GM12878 (cell line): ENCODE measurements around the gene DNAJB4. TPM values are rescaled to one million over a fixed set of nuclear protein-coding genes. Genes with fewer than 3 reads are reported as not detected.

ENCODE experiments used
- CBX3 ChIP-seq: fragments of 200-600 bp; sonication (generic); IDR thresholded peaks from 2 replicates; pipeline ENCODE4 v1.6.1; 2016; ENCODE audit warnings: low read depth, borderline replicate concordance
- CEBPZ ChIP-seq: fragments of 150-350 bp; IDR thresholded peaks from 2 replicates; pipeline ENCODE4 v1.6.1; 2016; ENCODE audit warnings: low read depth, low read length
- FOS ChIP-seq: IDR thresholded peaks from 3 replicates; pipeline ENCODE4 v1.6.1; 2011; ENCODE audit warnings: borderline replicate concordance; ENCODE audit not compliant: insufficient read length; ENCODE audit errors: extremely low read depth
- MEF2A ChIP-seq: IDR thresholded peaks from 2 replicates; pipeline ENCODE4 v1.6.1; 2011; ENCODE audit warnings: low read depth, mild to moderate bottlenecking, low read length, moderate library complexity; ENCODE audit not compliant: insufficient read depth
- MXI1 ChIP-seq: fragments of 150-350 bp; IDR thresholded peaks from 2 replicates; pipeline ENCODE4 v1.6.1; 2011; ENCODE audit warnings: low read depth, mild to moderate bottlenecking, inconsistent platforms, low read length, improper control_type of control experiment
- PAX8 ChIP-seq: fragments of 450-650 bp; IDR thresholded peaks from 2 replicates; pipeline ENCODE4 v1.6.1; 2017; ENCODE audit warnings: mild to moderate bottlenecking, moderate library complexity
- POLR2A ChIP-seq: IDR thresholded peaks from 2 replicates; pipeline ENCODE4 v1.6.1; 2011; ENCODE audit warnings: low read depth, mild to moderate bottlenecking, low read length
- SMARCA5 ChIP-seq: fragments of 450-650 bp; IDR thresholded peaks from 2 replicates; pipeline ENCODE4 v1.6.1; 2017; ENCODE audit warnings: mild to moderate bottlenecking
- SP1 ChIP-seq: IDR thresholded peaks from one replicate; pipeline ENCODE4 v1.6.1; 2011; ENCODE audit warnings: low read depth, low read length
- SPI1 ChIP-seq: IDR thresholded peaks from 2 replicates; pipeline ENCODE4 v1.6.1; 2011; ENCODE audit warnings: low read depth, mild to moderate bottlenecking, low read length, moderate library complexity, borderline replicate concordance; ENCODE audit not compliant: insufficient read depth
- TCF7 ChIP-seq: IDR thresholded peaks from 2 replicates; pipeline ENCODE4 v1.6.1; 2014; ENCODE audit warnings: antibody characterized with exemption, borderline replicate concordance
- polyA plus RNA-seq, 11 experiments: library from polyadenylated mRNA; depleted of rRNA in 4 of 11; unstranded in 6 of 11; stranded (reverse) in 5 of 11; fragments of >200 nt; fragmentation: Nextera tagmentation in 4 of 11; fragmentation: Illumina TruSeq in 1 of 11; extraction: Ambion mirVana in 4 of 11; extraction: Trizol in 1 of 11; gene quantifications; 1 replicate in 1 of 11; 2 replicates in 10 of 11; pipeline versions ENCODE4 v1.2.1 to v1.2.3, GENCODE V29; 2011 to 2016; ENCODE audit warnings: inconsistent platforms in 2 of 11, missing spikeins in 2 of 11, low read depth in 1 of 11
- total RNA-seq, 4 experiments: library from RNA; depleted of rRNA in 3 of 4; stranded (reverse); fragments of >200 nt in 3 of 4; fragmentation: Illumina TruSeq in 1 of 4; extraction: Trizol in 1 of 4; gene quantifications; 2 replicates each; pipeline versions ENCODE4 v1.2.1 to v1.2.3, GENCODE V29; 2013 to 2021
- TF ChIP-seq, protein P1 (sequence below): fragments of 450-650 bp; IDR thresholded peaks from 2 replicates; pipeline ENCODE4 v1.6.1; 2017; ENCODE audit warnings: borderline replicate concordance
- TF ChIP-seq, protein P2 (sequence below): fragments of 450-650 bp; IDR thresholded peaks from 2 replicates; pipeline ENCODE4 v1.6.1; 2016; ENCODE audit warnings: mild to moderate bottlenecking, moderate library complexity, borderline replicate concordance
- TF ChIP-seq, protein P3 (sequence below): fragments of 450-650 bp; formaldehyde crosslinking; IDR thresholded peaks from 2 replicates; pipeline ENCODE4 v1.5.0; 2022; ENCODE audit warnings: mild to moderate bottlenecking, missing genetic modification characterization

DNAJB4 gene
- total and polyA plus RNA-seq, 10 of the 15 experiments (the other 5 are each of a cell fraction or from before 2014, with no cell fraction given), result 3.8 to 10.5 (median 6.6) TPM

DNA sequence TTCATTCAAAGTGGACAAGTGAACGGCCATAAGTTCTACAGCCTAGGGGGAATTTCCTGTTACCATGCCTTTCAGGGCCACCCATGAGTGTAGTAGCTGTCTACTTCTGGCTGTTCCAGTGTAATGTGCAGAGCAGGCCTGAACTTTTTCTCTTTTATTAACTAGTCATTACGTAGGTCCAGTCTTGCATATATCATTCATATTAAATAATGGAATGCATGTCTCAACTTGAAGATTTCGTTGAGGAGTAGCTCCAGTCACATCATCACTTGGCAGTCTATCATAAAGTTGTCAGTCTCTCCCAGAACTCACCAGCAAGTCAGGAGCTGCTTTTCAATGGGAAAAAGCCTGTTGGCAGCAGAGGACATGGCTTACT, 29.0 kb downstream of the DNAJB4 start (continued):
- TF ChIP-seq, protein P1, sequence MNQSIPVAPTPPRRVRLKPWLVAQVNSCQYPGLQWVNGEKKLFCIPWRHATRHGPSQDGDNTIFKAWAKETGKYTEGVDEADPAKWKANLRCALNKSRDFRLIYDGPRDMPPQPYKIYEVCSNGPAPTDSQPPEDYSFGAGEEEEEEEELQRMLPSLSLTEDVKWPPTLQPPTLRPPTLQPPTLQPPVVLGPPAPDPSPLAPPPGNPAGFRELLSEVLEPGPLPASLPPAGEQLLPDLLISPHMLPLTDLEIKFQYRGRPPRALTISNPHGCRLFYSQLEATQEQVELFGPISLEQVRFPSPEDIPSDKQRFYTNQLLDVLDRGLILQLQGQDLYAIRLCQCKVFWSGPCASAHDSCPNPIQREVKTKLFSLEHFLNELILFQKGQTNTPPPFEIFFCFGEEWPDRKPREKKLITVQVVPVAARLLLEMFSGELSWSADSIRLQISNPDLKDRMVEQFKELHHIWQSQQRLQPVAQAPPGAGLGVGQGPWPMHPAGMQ, result no peak
- TF ChIP-seq MXI1 (no peak), MEF2A (no peak), POLR2A (no peak), CEBPZ (no peak), PAX8 (no peak), SMARCA5 (no peak), CBX3 (no peak), SPI1 (no peak), TCF7 (no peak), SP1 (no peak), FOS (no peak)
- TF ChIP-seq, protein P2, sequence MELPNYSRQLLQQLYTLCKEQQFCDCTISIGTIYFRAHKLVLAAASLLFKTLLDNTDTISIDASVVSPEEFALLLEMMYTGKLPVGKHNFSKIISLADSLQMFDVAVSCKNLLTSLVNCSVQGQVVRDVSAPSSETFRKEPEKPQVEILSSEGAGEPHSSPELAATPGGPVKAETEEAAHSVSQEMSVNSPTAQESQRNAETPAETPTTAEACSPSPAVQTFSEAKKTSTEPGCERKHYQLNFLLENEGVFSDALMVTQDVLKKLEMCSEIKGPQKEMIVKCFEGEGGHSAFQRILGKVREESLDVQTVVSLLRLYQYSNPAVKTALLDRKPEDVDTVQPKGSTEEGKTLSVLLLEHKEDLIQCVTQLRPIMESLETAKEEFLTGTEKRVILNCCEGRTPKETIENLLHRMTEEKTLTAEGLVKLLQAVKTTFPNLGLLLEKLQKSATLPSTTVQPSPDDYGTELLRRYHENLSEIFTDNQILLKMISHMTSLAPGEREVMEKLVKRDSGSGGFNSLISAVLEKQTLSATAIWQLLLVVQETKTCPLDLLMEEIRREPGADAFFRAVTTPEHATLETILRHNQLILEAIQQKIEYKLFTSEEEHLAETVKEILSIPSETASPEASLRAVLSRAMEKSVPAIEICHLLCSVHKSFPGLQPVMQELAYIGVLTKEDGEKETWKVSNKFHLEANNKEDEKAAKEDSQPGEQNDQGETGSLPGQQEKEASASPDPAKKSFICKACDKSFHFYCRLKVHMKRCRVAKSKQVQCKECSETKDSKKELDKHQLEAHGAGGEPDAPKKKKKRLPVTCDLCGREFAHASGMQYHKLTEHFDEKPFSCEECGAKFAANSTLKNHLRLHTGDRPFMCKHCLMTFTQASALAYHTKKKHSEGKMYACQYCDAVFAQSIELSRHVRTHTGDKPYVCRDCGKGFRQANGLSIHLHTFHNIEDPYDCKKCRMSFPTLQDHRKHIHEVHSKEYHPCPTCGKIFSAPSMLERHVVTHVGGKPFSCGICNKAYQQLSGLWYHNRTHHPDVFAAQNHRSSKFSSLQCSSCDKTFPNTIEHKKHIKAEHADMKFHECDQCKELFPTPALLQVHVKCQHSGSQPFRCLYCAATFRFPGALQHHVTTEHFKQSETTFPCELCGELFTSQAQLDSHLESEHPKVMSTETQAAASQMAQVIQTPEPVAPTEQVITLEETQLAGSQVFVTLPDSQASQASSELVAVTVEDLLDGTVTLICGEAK, result no peak
- TF ChIP-seq, protein P3, sequence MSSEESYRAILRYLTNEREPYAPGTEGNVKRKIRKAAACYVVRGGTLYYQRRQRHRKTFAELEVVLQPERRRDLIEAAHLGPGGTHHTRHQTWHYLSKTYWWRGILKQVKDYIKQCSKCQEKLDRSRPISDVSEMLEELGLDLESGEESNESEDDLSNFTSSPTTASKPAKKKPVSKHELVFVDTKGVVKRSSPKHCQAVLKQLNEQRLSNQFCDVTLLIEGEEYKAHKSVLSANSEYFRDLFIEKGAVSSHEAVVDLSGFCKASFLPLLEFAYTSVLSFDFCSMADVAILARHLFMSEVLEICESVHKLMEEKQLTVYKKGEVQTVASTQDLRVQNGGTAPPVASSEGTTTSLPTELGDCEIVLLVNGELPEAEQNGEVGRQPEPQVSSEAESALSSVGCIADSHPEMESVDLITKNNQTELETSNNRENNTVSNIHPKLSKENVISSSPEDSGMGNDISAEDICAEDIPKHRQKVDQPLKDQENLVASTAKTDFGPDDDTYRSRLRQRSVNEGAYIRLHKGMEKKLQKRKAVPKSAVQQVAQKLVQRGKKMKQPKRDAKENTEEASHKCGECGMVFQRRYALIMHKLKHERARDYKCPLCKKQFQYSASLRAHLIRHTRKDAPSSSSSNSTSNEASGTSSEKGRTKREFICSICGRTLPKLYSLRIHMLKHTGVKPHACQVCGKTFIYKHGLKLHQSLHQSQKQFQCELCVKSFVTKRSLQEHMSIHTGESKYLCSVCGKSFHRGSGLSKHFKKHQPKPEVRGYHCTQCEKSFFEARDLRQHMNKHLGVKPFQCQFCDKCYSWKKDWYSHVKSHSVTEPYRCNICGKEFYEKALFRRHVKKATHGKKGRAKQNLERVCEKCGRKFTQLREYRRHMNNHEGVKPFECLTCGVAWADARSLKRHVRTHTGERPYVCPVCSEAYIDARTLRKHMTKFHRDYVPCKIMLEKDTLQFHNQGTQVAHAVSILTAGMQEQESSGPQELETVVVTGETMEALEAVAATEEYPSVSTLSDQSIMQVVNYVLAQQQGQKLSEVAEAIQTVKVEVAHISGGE, result no peak
